Putamen (tissue), 1 donor: ENCODE measurements around the gene MACROD2.

Experiments used
- DNase-seq: peaks from one replicate; pipeline ENCODE4 v3.0.0-alpha.2; 2016; ENCODE audit warnings: low spot score

The MACROD2 gene

GRCh38 chr20:15811951-15812350 lies 1816.6 kb downstream of the MACROD2 start:
- DNase-seq: no peak

GRCh38 chr20:15812696-15813095 lies 1817.4 kb downstream of the MACROD2 start:
- DNase-seq: no peak

- no peak for DNase-seq
These were observed 1819.0 kb downstream of the MACROD2 start for GRCh38 chr20:15814360-15814759.

GRCh38 chr20:15814911-15815310 lies 1819.6 kb downstream of the MACROD2 start:
- no peak for DNase-seq

GRCh38 chr20:15817351-15817750 lies 1822.0 kb downstream of the MACROD2 start:
- DNase-seq: no peak

GRCh38 chr20:15818651-15819071 lies 1823.3 kb downstream of the MACROD2 start:
- no peak for DNase-seq

GRCh38 chr20:15823718-15824117 lies 1828.4 kb downstream of the MACROD2 start:
- no peak for DNase-seq

GRCh38 chr20:15827628-15828027 lies 1832.3 kb downstream of the MACROD2 start:
- no peak for DNase-seq

GRCh38 chr20:15831201-15831600 lies 1835.9 kb downstream of the MACROD2 start:
- DNase-seq: no peak

- no peak for DNase-seq
These were observed 1837.2 kb downstream of the MACROD2 start for GRCh38 chr20:15832512-15832911.

- no peak for DNase-seq
These were observed 1839.5 kb downstream of the MACROD2 start for GRCh38 chr20:15834857-15835256.

- no peak for DNase-seq
These were observed 1840.5 kb downstream of the MACROD2 start for GRCh38 chr20:15835811-15836210.

GRCh38 chr20:15836634-15837033 lies 1841.3 kb downstream of the MACROD2 start:
- no peak for DNase-seq

- no peak for DNase-seq
These were observed 1842.2 kb downstream of the MACROD2 start for GRCh38 chr20:15837563-15837962.

GRCh38 chr20:15838466-15838865 lies 1843.2 kb downstream of the MACROD2 start:
- no peak for DNase-seq

- no peak for DNase-seq
These were observed 1845.5 kb downstream of the MACROD2 start for GRCh38 chr20:15840636-15841301.

GRCh38 chr20:15842872-15843271 lies 1847.6 kb downstream of the MACROD2 start:
- no peak for DNase-seq

GRCh38 chr20:15843777-15844176 lies 1848.5 kb downstream of the MACROD2 start:
- DNase-seq: no peak

GRCh38 chr20:15847196-15847784 lies 1852.0 kb downstream of the MACROD2 start:
- DNase-seq: no peak

- no peak for DNase-seq
These were observed 1852.8 kb downstream of the MACROD2 start for GRCh38 chr20:15848126-15848525.

GRCh38 chr20:15848995-15849610 lies 1853.8 kb downstream of the MACROD2 start:
- DNase-seq: no peak

- DNase-seq: no peak
These were observed 1856.4 kb downstream of the MACROD2 start for GRCh38 chr20:15851576-15852215.

- no peak for DNase-seq
These were observed 1859.6 kb downstream of the MACROD2 start for GRCh38 chr20:15854911-15855310.
